Caco-2 (cell line): Measurements from ENCODE around the gene GJA9. TPM values are rescaled to one million over a fixed set of nuclear protein-coding genes. Genes with fewer than 3 reads are reported as not detected.

Experiments
- BruUV-seq: library from RNA; stranded (reverse); fragments of 400-500 nt; replicated peaks from 2 replicates; lab custom pipeline; 2021; lab: Mats Ljungman, UMichigan
- CTCF ChIA-PET: fragments of 300-600 bp; sonication (Branson Sonifier 250); formaldehyde crosslinking; loops from one replicate; lab custom pipeline; 2022; ENCODE audit warnings: antibody characterized with exemption; lab: Charles Lee
- POLR2A ChIA-PET: fragments of 300-600 bp; sonication (Branson Sonifier 250); formaldehyde crosslinking; loops from one replicate; lab custom pipeline; 2022; ENCODE audit warnings: antibody characterized with exemption; lab: Charles Lee
- DNase-seq, 2 experiments: peaks; one replicate each; pipeline versions ENCODE4 v3.0.0 to v3.0.0-alpha.2; 2020 to 2022
- H3K27me3 ChIP-seq: replicated peaks from 2 replicates; pipeline ENCODE4 v1.6.0; 2011; ENCODE audit warnings: low read length; ENCODE audit not compliant: control insufficient read depth, insufficient read depth
- H3K36me3 ChIP-seq: 2 replicates; pipeline ENCODE4 v1.5.1; 2011; ENCODE audit warnings: low read length; ENCODE audit not compliant: control insufficient read depth, insufficient read depth
- H3K4me1 ChIP-seq: fragments of 250-450 bp; sonication (Bioruptor Pico); 2 replicates; pipeline ENCODE4 v1.5.1; 2020; ENCODE audit warnings: mild to moderate bottlenecking
- H3K4me3 ChIP-seq: 2 replicates; pipeline ENCODE4 v1.5.1; 2011; ENCODE audit warnings: low read depth, mild to moderate bottlenecking, control low read depth, low read length
- H3K9me3 ChIP-seq: fragments of 250-450 bp; sonication (Bioruptor Pico); 2 replicates; pipeline ENCODE4 v1.5.1; 2020; ENCODE audit warnings: mild to moderate bottlenecking, moderate library complexity
- H3K27ac Mint-ChIP-seq: one replicate; pipeline ENCODE4 v1.8.0; 2022; ENCODE audit warnings: mixed read lengths; ENCODE audit not compliant: unreplicated experiment
- H3K27me3 Mint-ChIP-seq: one replicate; pipeline ENCODE4 v1.8.0; 2022; ENCODE audit warnings: mixed read lengths; ENCODE audit not compliant: insufficient read depth, unreplicated experiment
- H3K36me3 Mint-ChIP-seq: one replicate; pipeline ENCODE4 v1.8.0; 2022; ENCODE audit warnings: mild to moderate bottlenecking, mixed read lengths; ENCODE audit not compliant: insufficient read depth, unreplicated experiment
- H3K4me1 Mint-ChIP-seq: one replicate; pipeline ENCODE4 v1.8.0; 2022; ENCODE audit warnings: low read depth, mixed read lengths; ENCODE audit not compliant: unreplicated experiment
- H3K4me3 Mint-ChIP-seq: one replicate; pipeline ENCODE4 v1.8.0; 2022; ENCODE audit warnings: mild to moderate bottlenecking, moderate library complexity, mixed read lengths; ENCODE audit not compliant: unreplicated experiment
- H3K9me3 Mint-ChIP-seq: one replicate; pipeline ENCODE4 v1.8.0; 2022; ENCODE audit warnings: mixed read lengths; ENCODE audit not compliant: unreplicated experiment
- intact Hi-C: fragments of 100-400 bp; cut with micrococcal nuclease; formaldehyde crosslinking; loops from one replicate; pipeline ENCODE4 v1.10.0; 2022; ENCODE audit not compliant: unreplicated experiment
- total RNA-seq: library from RNA; stranded (reverse); gene quantifications from 2 replicates; pipeline ENCODE4 v1.2.3, GENCODE V29; 2022
- TF ChIP-seq, protein P1 (sequence below), 2 experiments: fragments of 200-600 bp in 1 of 2; IDR thresholded peaks; 1 replicate in 1 of 2; 2 replicates in 1 of 2; pipeline versions ENCODE4 v1.5.1 to v1.8.0; 2011 to 2022; ENCODE audit warnings: antibody characterized with exemption in 1 of 2, control low read depth in 1 of 2, inconsistent platforms in 1 of 2, low read depth in 1 of 2, low read length in 1 of 2, mild to moderate bottlenecking in 1 of 2, moderate library complexity in 1 of 2; ENCODE audit not compliant: insufficient read depth in 1 of 2, severe bottlenecking in 1 of 2, unreplicated experiment in 1 of 2

Gene GJA9
- total RNA-seq, 1 experiment from 2014 or later = not detected

DNA sequence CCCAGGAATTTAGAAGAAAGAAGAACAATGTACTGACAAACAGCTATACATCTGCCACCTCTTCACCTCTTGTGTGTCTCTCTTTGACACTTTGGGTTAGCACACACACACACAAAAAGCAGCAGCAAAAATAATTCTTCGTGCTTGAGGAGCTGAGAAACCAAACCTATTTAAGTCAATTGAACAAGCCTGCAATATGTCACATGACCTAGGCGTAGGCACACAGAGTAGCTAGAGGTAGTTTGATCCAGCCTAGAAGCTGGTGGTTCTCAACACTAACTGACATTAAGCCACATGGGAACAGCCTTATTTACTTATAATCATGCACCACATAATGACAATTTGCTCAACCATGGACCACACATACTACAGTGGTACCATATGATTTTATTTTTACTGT, 54.1 kb downstream of the GJA9 start:
- H3K27me3 ChIP-seq = no peaks in the 10 kb centered on the region; the same call in 1 of the 2 replicates

DNA sequence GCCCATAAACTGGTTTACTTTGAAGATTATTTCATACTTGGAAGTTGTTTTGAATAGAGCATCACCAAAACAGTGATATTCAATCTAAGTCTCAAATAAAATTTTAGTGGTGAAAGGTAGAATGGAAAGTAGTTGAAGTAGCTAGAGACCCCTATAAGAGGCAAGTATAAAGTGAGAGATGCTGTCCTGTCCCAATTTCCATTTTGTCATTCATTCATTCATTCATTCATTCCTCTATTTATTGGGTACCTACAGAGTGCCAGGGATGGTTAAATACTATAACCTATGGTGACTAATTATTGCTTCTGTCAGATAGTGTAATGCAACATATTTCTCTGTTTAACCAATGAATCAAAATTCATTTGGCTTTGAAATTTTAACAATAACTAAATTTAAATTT, 54.5 kb downstream of the GJA9 start:
- H3K4me3 Mint-ChIP-seq = no peak overlapping the region
- no peaks in the 10 kb centered on the region for H3K4me1 ChIP-seq
- H3K9me3 ChIP-seq = no peaks in the 10 kb centered on the region
- intact Hi-C loops = no loop called here
- no TSS peak for BruUV-seq
- no peak overlapping the region for H3K4me3 ChIP-seq
- no peaks in the 10 kb centered on the region for H3K4me1 Mint-ChIP-seq
- no peaks in the 10 kb centered on the region; the same call in 1 of the 2 replicates for H3K27me3 ChIP-seq
- no peaks in the 10 kb centered on the region for H3K36me3 ChIP-seq
- POLR2A ChIA-PET = no interaction called here
- DNase-seq = no peak
- no peaks in the 10 kb centered on the region for H3K9me3 Mint-ChIP-seq
- H3K27me3 Mint-ChIP-seq = peaks cover 17% of the 10 kb centered on the region
- no peak overlapping the region for H3K27ac Mint-ChIP-seq
- TF ChIP-seq, protein P1, sequence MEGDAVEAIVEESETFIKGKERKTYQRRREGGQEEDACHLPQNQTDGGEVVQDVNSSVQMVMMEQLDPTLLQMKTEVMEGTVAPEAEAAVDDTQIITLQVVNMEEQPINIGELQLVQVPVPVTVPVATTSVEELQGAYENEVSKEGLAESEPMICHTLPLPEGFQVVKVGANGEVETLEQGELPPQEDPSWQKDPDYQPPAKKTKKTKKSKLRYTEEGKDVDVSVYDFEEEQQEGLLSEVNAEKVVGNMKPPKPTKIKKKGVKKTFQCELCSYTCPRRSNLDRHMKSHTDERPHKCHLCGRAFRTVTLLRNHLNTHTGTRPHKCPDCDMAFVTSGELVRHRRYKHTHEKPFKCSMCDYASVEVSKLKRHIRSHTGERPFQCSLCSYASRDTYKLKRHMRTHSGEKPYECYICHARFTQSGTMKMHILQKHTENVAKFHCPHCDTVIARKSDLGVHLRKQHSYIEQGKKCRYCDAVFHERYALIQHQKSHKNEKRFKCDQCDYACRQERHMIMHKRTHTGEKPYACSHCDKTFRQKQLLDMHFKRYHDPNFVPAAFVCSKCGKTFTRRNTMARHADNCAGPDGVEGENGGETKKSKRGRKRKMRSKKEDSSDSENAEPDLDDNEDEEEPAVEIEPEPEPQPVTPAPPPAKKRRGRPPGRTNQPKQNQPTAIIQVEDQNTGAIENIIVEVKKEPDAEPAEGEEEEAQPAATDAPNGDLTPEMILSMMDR (IDR thresholded peaks at IDR 0.05; ENCODE audit: insufficient read depth in 1 of 2, low read depth in 1 of 2, low read length in 1 of 2, severe bottlenecking in 1 of 2, unreplicated experiment in 1 of 2) = no peak
- CTCF ChIA-PET = no interaction called here
- no peaks in the 10 kb centered on the region for H3K36me3 Mint-ChIP-seq

More for the DNA sequence above, 54.1 kb downstream of the GJA9 start:
- TF ChIP-seq, protein P1 (IDR thresholded peaks at IDR 0.05; ENCODE audit: insufficient read depth in 1 of 2, low read depth in 1 of 2, low read length in 1 of 2, severe bottlenecking in 1 of 2, unreplicated experiment in 1 of 2) = no peak
- H3K27ac Mint-ChIP-seq = no peak overlapping the region
- BruUV-seq = no TSS peak
- no peaks in the 10 kb centered on the region for H3K9me3 Mint-ChIP-seq
- H3K4me1 ChIP-seq = no peaks in the 10 kb centered on the region
- H3K27me3 Mint-ChIP-seq = peaks cover 17% of the 10 kb centered on the region
- DNase-seq = no peak
- H3K36me3 Mint-ChIP-seq = no peaks in the 10 kb centered on the region
- ChIA-PET CTCF (no interaction called here), POLR2A (no interaction called here)
- no peak overlapping the region for H3K4me3 Mint-ChIP-seq
- no peak overlapping the region for H3K4me3 ChIP-seq
- intact Hi-C loops = no loop called here
- H3K4me1 Mint-ChIP-seq = no peaks in the 10 kb centered on the region
- no peaks in the 10 kb centered on the region for H3K36me3 ChIP-seq
- no peaks in the 10 kb centered on the region for H3K9me3 ChIP-seq

DNA sequence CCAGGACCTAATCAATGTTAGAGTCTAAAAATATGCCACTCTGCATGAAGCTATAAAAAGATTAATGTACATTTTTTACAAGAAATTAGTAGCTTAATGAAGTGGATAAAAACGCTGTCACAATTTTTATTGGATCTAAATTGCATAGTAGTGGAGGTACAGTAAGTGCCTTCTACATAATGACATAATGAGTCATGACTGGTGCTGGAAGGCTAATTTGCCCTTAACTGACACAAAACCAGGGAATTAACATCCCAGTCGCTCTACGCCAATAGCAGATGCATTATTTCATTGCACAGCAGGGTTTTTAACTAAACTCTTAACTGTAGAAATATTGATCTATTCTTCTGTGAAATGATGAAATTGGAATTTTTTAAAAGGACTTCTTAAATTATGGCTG, 55.1 kb downstream of the GJA9 start:
- no peak for DNase-seq
- BruUV-seq = no TSS peak
- Mint-ChIP-seq H3K4me1 (no peaks in the 10 kb centered on the region), H3K27ac (no peak overlapping the region), H3K36me3 (no peaks in the 10 kb centered on the region), H3K27me3 (peaks cover 17% of the 10 kb centered on the region), H3K9me3 (no peaks in the 10 kb centered on the region), H3K4me3 (no peak overlapping the region)
- H3K4me3 ChIP-seq = no peak overlapping the region
- CTCF ChIA-PET = no interaction called here
- no peaks in the 10 kb centered on the region for H3K36me3 ChIP-seq
- H3K27me3 ChIP-seq = no peaks in the 10 kb centered on the region; the same call in 1 of the 2 replicates
- POLR2A ChIA-PET = no interaction called here
- H3K4me1 ChIP-seq = no peaks in the 10 kb centered on the region
- intact Hi-C loops = no loop called here
- TF ChIP-seq, protein P1 (IDR thresholded peaks at IDR 0.05; ENCODE audit: insufficient read depth in 1 of 2, low read depth in 1 of 2, low read length in 1 of 2, severe bottlenecking in 1 of 2, unreplicated experiment in 1 of 2) = no peak
- H3K9me3 ChIP-seq = no peaks in the 10 kb centered on the region

Other genes with a start within 250 kb of the GJA9 start
- 15.3 and 16.0 TPM in 2 replicates for gene RRAGC, start 21.8 kb downstream of the GJA9 start, total RNA-seq
- gene MYCBP, start 8.2 kb downstream of the GJA9 start, total RNA-seq = 21.8 and 27.7 TPM in 2 replicates
- not detected in 2 replicates for gene RHBDL2, start 60.2 kb upstream of the GJA9 start, total RNA-seq
- 59.4 and 68.4 TPM in 2 replicates for gene AKIRIN1, start 109.7 kb upstream of the GJA9 start, total RNA-seq
- 176 and 192 TPM in 2 replicates for gene NDUFS5, start 144.8 kb upstream of the GJA9 start, total RNA-seq